ENCODE results near the gene YAF2.

GRCh38 chr12:42182394-42182793 is 55.7 kb downstream of the YAF2 start:
- TF ChIP-seq, protein P1, sequence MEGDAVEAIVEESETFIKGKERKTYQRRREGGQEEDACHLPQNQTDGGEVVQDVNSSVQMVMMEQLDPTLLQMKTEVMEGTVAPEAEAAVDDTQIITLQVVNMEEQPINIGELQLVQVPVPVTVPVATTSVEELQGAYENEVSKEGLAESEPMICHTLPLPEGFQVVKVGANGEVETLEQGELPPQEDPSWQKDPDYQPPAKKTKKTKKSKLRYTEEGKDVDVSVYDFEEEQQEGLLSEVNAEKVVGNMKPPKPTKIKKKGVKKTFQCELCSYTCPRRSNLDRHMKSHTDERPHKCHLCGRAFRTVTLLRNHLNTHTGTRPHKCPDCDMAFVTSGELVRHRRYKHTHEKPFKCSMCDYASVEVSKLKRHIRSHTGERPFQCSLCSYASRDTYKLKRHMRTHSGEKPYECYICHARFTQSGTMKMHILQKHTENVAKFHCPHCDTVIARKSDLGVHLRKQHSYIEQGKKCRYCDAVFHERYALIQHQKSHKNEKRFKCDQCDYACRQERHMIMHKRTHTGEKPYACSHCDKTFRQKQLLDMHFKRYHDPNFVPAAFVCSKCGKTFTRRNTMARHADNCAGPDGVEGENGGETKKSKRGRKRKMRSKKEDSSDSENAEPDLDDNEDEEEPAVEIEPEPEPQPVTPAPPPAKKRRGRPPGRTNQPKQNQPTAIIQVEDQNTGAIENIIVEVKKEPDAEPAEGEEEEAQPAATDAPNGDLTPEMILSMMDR (IDR thresholded peaks at IDR 0.05) = no peak
- no peak for TF ChIP-seq POLR2A (IDR thresholded peaks at IDR 0.05)

All from right lobe of liver (tissue), 4 donors.